ENCODE measurements around the gene TAF1C.
"Not testable (repeated sequence)": the region's sequence is repeated elsewhere in the genome, so short reads cannot be mapped to it uniquely, and the experiment has no call there.

TAF1C gene

DNA sequence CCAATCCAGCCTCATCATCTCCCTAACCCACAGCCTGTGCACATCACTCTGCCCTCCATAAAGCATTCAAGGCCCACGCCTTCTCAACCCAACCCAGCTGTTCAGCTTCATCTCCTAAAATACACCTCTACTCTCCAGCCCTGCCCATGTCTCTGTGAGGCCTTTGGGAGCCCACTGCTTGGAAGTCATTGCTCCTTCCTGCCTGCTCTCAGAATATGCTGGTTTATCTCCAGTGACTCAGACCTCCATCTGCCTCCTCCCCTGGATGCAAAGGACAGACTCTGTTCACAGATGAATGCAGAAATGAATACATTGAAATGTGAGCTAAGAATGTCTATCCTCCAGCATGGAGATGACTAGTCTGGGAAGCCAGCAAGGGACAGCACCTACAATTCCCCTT is 34.0 kb upstream of the TAF1C start:
- no peak overlapping the region for H3K4me3 ChIP-seq (ENCODE audit: control insufficient read depth, low read depth, low read length)
- DNase-seq (ENCODE audit: low read depth): no peak
- TF ChIP-seq, protein P1, sequence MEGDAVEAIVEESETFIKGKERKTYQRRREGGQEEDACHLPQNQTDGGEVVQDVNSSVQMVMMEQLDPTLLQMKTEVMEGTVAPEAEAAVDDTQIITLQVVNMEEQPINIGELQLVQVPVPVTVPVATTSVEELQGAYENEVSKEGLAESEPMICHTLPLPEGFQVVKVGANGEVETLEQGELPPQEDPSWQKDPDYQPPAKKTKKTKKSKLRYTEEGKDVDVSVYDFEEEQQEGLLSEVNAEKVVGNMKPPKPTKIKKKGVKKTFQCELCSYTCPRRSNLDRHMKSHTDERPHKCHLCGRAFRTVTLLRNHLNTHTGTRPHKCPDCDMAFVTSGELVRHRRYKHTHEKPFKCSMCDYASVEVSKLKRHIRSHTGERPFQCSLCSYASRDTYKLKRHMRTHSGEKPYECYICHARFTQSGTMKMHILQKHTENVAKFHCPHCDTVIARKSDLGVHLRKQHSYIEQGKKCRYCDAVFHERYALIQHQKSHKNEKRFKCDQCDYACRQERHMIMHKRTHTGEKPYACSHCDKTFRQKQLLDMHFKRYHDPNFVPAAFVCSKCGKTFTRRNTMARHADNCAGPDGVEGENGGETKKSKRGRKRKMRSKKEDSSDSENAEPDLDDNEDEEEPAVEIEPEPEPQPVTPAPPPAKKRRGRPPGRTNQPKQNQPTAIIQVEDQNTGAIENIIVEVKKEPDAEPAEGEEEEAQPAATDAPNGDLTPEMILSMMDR (conservative IDR thresholded peaks at IDR 0.05; ENCODE audit: control insufficient read depth, insufficient read depth, low read depth, low read length): no peak

DNA sequence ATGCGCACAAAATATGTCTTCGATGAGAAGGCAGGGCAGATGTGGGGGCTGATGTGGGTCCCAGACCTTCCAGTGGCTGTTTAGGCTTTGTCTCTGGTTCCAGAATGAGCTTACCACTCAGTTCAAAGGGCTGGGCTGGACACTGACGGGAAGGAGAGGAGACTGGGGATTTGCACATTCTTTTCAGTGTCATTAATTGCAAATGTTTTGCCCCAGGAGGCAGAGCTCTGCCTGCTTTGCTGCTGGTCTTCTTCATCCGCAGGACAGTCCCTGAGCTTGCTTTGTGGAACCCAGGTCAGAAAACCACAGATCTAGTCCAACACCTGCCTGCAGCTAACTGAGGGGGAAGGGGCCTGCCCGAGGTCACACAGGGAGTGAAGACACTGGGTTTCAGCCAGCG is 32.1 kb upstream of the TAF1C start:
- no peak for DNase-seq (ENCODE audit: low read depth)
- TF ChIP-seq, protein P1 (conservative IDR thresholded peaks at IDR 0.05; ENCODE audit: control insufficient read depth, insufficient read depth, low read depth, low read length): no peak
- H3K4me3 ChIP-seq (ENCODE audit: control insufficient read depth, low read depth, low read length): no peak overlapping the region

DNA sequence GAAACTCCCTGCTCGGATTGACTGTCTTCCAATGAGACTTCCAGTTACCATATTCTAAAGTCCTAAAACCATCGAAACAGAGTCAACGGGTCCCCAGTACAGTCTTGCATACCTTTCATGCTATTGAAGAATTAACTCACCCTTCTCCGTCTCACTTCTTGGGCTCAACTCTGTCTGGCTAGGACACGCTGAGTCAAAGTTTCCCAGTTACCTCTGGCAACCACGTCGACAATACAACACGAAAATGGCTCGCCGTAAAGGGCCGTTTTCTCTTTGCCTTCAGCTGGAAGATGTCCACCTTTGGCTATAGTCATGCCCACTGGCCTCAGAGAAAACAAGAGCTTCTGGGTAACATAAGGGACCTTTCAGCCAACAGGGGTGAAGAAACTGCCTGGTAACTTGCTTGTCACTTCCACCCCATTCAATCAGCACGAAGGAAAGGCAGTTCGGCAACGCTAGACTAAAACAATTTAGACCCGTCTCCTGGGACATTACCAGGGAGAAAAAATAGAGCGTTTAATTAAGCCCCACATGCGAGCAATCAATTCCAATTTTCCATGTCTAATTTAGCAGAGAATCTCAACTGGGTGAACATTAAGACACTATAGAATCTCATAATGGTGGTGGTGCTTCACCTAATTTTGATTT is 31.4 kb upstream of the TAF1C start:
- no peak for DNase-seq (ENCODE audit: low read depth)
- TF ChIP-seq, protein P1 (conservative IDR thresholded peaks at IDR 0.05; ENCODE audit: control insufficient read depth, insufficient read depth, low read depth, low read length): no peak
- no peak overlapping the region for H3K4me3 ChIP-seq (ENCODE audit: control insufficient read depth, low read depth, low read length)

DNA sequence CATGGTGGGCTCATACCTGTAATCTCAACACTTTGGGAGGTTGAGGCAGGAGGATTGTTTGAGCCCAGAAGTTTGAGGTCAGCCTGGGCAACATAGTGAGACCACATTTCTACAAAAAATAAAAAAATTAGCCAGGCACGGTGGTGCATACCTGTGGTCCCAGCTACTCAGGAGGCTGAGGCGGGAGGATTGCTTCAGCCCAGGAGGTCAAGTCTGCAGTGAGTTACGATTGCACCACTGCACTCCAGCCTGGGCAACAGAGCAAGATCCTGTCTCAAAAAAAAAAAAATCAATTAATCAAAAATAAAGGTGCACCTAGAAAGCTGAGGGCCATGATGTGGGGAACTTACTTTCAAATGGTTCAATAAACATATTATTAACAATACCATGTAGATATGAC is 29.3 kb upstream of the TAF1C start:
- not testable (repeated sequence) for H3K4me3 ChIP-seq (ENCODE audit: control insufficient read depth, low read depth, low read length); DNase-seq (ENCODE audit: low read depth)

DNA sequence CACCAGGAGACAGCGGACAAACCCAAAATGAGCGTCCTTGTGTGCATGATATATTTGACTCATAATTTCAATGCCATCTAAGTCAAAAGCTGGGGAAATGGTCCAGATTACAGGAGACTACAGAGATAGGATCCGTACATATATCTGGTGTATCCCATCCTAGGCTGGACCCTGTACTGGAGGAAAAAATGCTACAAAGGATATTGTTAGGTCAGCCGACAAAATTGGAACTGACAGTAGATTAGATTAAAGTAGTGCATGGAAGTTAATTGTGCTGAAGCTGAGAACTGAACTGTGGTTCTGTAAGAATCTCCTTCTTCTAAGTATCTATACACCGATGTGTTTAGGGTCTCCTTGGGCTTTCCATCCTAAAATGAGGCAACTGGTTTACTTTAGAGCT is 28.7 kb upstream of the TAF1C start:
- TF ChIP-seq, protein P1 (conservative IDR thresholded peaks at IDR 0.05; ENCODE audit: control insufficient read depth, insufficient read depth, low read depth, low read length): no peak
- DNase-seq (ENCODE audit: low read depth): no peak
- H3K4me3 ChIP-seq (ENCODE audit: control insufficient read depth, low read depth, low read length): no peak overlapping the region

DNA sequence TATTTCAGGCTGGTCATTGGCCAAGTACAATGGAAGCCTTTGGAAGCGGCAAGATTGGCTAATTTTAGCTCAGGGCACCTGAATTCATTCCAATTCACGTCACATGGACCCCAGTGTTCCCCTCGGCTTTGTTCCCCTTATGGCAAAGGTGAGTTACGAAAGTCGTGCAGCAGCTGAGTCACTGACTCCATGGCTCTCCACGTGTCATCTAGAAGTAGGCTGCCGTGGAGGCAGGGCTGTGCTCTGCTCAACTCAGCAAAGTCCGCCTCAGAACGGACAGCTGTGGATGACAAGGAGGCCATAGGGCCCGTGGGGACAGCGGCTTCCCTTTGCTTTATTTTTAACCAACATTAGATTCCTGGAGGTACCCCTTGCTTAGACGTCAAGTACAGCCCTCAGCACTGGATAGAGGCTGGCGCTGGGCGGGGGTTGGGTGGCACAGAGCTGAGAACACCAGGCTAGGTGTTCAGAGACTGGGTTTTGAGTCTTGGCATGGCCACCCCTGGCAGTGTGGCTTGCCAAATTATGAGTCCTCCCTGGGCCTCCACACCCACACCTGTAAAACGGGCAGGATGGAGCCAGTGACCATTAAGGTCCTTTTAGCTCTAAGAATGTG is 27.7 kb upstream of the TAF1C start:
- no peak overlapping the region for H3K4me3 ChIP-seq (ENCODE audit: control insufficient read depth, low read depth, low read length)
- TF ChIP-seq, protein P1 (conservative IDR thresholded peaks at IDR 0.05; ENCODE audit: control insufficient read depth, insufficient read depth, low read depth, low read length): no peak
- DNase-seq (ENCODE audit: low read depth): no peak

DNA sequence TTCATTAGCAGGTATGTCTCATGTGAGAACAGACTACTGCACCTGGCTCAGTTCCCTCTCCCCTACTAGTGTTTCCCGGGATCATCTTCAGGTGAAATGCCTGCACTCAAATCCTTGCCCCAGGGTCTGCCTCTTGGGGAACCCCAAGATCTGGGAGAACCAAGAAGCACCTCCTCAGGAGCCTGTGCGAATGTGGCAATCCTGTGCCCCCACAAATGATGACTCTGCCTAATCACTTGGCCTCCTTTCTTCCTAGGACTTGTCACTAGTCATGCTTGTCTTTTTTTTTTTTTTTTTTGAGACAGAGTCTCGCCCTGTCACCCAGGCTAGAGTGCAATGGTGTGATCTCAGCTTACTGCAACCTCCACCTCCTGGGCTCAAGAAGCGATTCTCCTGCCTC is 25.8 kb upstream of the TAF1C start:
- TF ChIP-seq, protein P1 (conservative IDR thresholded peaks at IDR 0.05; ENCODE audit: control insufficient read depth, insufficient read depth, low read depth, low read length): no peak
- DNase-seq (ENCODE audit: low read depth): no peak
- no peak overlapping the region for H3K4me3 ChIP-seq (ENCODE audit: control insufficient read depth, low read depth, low read length)
